K562 (cell line): ENCODE measurements around the gene AKT1. TPM values are rescaled to one million over a fixed set of nuclear protein-coding genes. Genes with fewer than 3 reads are reported as not detected.

Experiments
- ASH1L ChIP-seq: fragments of 450-650 bp; IDR thresholded peaks from 2 replicates; pipeline ENCODE4 v1.6.1; 2018; ENCODE audit warnings: borderline replicate concordance, mild to moderate bottlenecking, low read depth; ENCODE audit not compliant: partially characterized antibody
- FOS ChIP-seq: IDR thresholded peaks from 3 replicates; pipeline ENCODE4 v1.6.1; 2011; ENCODE audit not compliant: insufficient read length; ENCODE audit errors: extremely low read depth
- FOXK2 ChIP-seq, 2 experiments: fragments of 450-650 bp; IDR thresholded peaks in 1 of 2; conservative IDR thresholded peaks in 1 of 2; 2 replicates each; pipeline ENCODE4 v1.6.1; 2016; ENCODE audit warnings: low read depth in 2 of 2, mild to moderate bottlenecking in 1 of 2
- GABPB1 ChIP-seq: sonication (generic); formaldehyde crosslinking; IDR thresholded peaks from 2 replicates; pipeline ENCODE4 v1.8.0; 2022; ENCODE audit warnings: mild to moderate bottlenecking, missing genetic modification reagents
- ID3 ChIP-seq, 2 experiments: fragments of 250-450 bp in 1 of 2; fragments of 450-650 bp in 1 of 2; sonication (Bioruptor Pico) in 1 of 2; IDR thresholded peaks; 2 replicates each; pipeline versions ENCODE4 v1.6.1 to v1.8.0; 2016 to 2021; ENCODE audit warnings: mild to moderate bottlenecking in 2 of 2, moderate library complexity in 2 of 2, missing compliant biosample characterization in 1 of 2, missing genetic modification characterization in 1 of 2
- KAT7 ChIP-seq: sonication (generic); formaldehyde crosslinking; IDR thresholded peaks from 2 replicates; pipeline ENCODE4 v1.8.0; 2022; ENCODE audit warnings: missing genetic modification reagents, mild to moderate bottlenecking, borderline replicate concordance
- LEF1 ChIP-seq: fragments of 450-650 bp; IDR thresholded peaks from 2 replicates; pipeline ENCODE4 v1.6.1; 2016; ENCODE audit warnings: mild to moderate bottlenecking
- MAZ ChIP-seq, 2 experiments: fragments of 450-650 bp in 1 of 2; sonication (generic) in 1 of 2; formaldehyde crosslinking; IDR thresholded peaks in 1 of 2; conservative IDR thresholded peaks in 1 of 2; 2 replicates each; pipeline versions ENCODE4 v1.4.0 to v1.5.0; 2020; ENCODE audit warnings: mild to moderate bottlenecking in 1 of 2, missing genetic modification reagents in 1 of 2
- PCBP1 ChIP-seq: fragments of 200-400 bp; formaldehyde crosslinking; IDR thresholded peaks from 2 replicates; pipeline ENCODE4 v1.6.1; 2018; ENCODE audit warnings: mild to moderate bottlenecking, low read depth, low read length; ENCODE audit not compliant: poor library complexity, severe bottlenecking
- PTRF ChIP-seq: fragments of 450-650 bp; IDR thresholded peaks from 2 replicates; pipeline ENCODE4 v1.6.1; 2016; ENCODE audit warnings: mild to moderate bottlenecking, missing genetic modification characterization, missing compliant biosample characterization
- RBM34 ChIP-seq: fragments of 200-400 bp; formaldehyde crosslinking; IDR thresholded peaks from 2 replicates; pipeline ENCODE4 v1.6.1; 2018; ENCODE audit warnings: low read length, borderline replicate concordance; ENCODE audit not compliant: insufficient read depth
- SIN3A ChIP-seq, 2 experiments: fragments of 150-350 bp in 1 of 2; IDR thresholded peaks; 2 replicates each; pipeline ENCODE4 v1.6.1; 2011 to 2016; ENCODE audit warnings: borderline replicate concordance in 2 of 2, low read depth in 2 of 2, low read length in 2 of 2, mild to moderate bottlenecking in 2 of 2, moderate library complexity in 2 of 2; ENCODE audit not compliant: control insufficient read depth in 1 of 2
- TBL1XR1 ChIP-seq, 2 experiments: IDR thresholded peaks; 2 replicates each; pipeline ENCODE4 v1.6.1; 2012; ENCODE audit warnings: improper control_type of control experiment in 2 of 2, low read length in 2 of 2, mild to moderate bottlenecking in 1 of 2
- ZBTB2 ChIP-seq: fragments of 450-650 bp; IDR thresholded peaks from 2 replicates; pipeline ENCODE4 v1.6.1; 2016; ENCODE audit warnings: antibody characterized with exemption
- ZNF324 ChIP-seq: fragments of 250-450 bp; sonication (Bioruptor Pico); IDR thresholded peaks from 2 replicates; pipeline ENCODE4 v1.4.0; 2020; ENCODE audit warnings: mild to moderate bottlenecking
- ZNF41 ChIP-seq: fragments of 250-450 bp; sonication (Bioruptor Pico); conservative IDR thresholded peaks from 2 replicates; pipeline ENCODE4 v1.4.0; 2020; ENCODE audit warnings: mild to moderate bottlenecking
- ZNF586 ChIP-seq: fragments of 450-650 bp; formaldehyde crosslinking; conservative IDR thresholded peaks from 2 replicates; pipeline ENCODE4 v1.4.0; 2020; ENCODE audit warnings: mild to moderate bottlenecking, moderate library complexity
- ZNF76 ChIP-seq: fragments of 250-450 bp; sonication (Bioruptor Pico); IDR thresholded peaks from 2 replicates; pipeline ENCODE4 v1.4.0; 2020; ENCODE audit warnings: mild to moderate bottlenecking, moderate library complexity, borderline replicate concordance
- polyA plus RNA-seq, 8 experiments: library from polyadenylated mRNA; depleted of rRNA in 4 of 8; stranded (reverse) in 5 of 8; unstranded in 3 of 8; fragments of >200 nt; fragmentation: Nextera tagmentation in 2 of 8; fragmentation: Illumina TruSeq in 1 of 8; extraction: Ambion mirVana in 2 of 8; extraction: Trizol in 1 of 8; gene quantifications; 2 replicates each; pipeline versions ENCODE4 v1.2.1 to v1.2.3, GENCODE V29; 2011 to 2014; ENCODE audit warnings: inconsistent platforms in 1 of 8, missing spikeins in 1 of 8
- total RNA-seq, 7 experiments: library from RNA; depleted of rRNA in 6 of 7; stranded (reverse); fragments of >200 nt in 6 of 7; fragmentation: Illumina TruSeq in 2 of 7; extraction: Trizol in 2 of 7; gene quantifications; 2 replicates each; pipeline versions ENCODE4 v1.2.1 to v1.2.3, GENCODE V29; 2011 to 2021; ENCODE audit warnings: low replicate concordance in 1 of 7
- TF ChIP-seq, protein P1 (sequence below): fragments of 450-650 bp; formaldehyde crosslinking; conservative IDR thresholded peaks from 2 replicates; pipeline ENCODE4 v1.4.0; 2022; ENCODE audit warnings: mild to moderate bottlenecking, missing genetic modification characterization
- TF ChIP-seq, protein P2 (sequence below): fragments of 450-650 bp; IDR thresholded peaks from 2 replicates; pipeline ENCODE4 v1.6.1; 2018; ENCODE audit warnings: mild to moderate bottlenecking, low read depth; ENCODE audit not compliant: partially characterized antibody

The AKT1 gene
- total and polyA plus RNA-seq, 9 of the 15 experiments (the other 6 are each of a cell fraction or from before 2014, with no cell fraction given), result 0.49 to 132 (median 75.1) TPM

- TF ChIP-seq ZBTB2 (0 out of 2 replicates have a peak, but pooled peaks have one; percentile 41), LEF1 (no peak), ASH1L (peak; percentile 74), FOS (peak; percentile 80), ZNF586 (CRISPR knock-in tag) (no peak), MAZ (CRISPR knock-in tag; conservative IDR thresholded peaks at IDR 0.05 in 1 of 2, IDR thresholded peaks at IDR 0.05 in 1 of 2) (peak in 1 of 2 experiments; percentile 85; a peak in 2 of 4 replicates), ZNF76 (CRISPR knock-in tag) (no peak), ZNF41 (CRISPR knock-in tag) (no peak), KAT7 (CRISPR knock-in tag) (no peak), PCBP1 (no peak), ZNF324 (CRISPR knock-in tag) (no peak), RBM34 (0 out of 2 replicates have a peak, but pooled peaks have one; percentile 78), TBL1XR1 (IDR thresholded peaks at IDR 0.05; ENCODE audit: low read length in 2 of 2) (peak in 1 of 2 experiments; percentile 78; a peak in 1 of 4 replicates), FOXK2 (conservative IDR thresholded peaks at IDR 0.05 in 1 of 2, IDR thresholded peaks at IDR 0.05 in 1 of 2; ENCODE audit: low read depth in 2 of 2) (peak; percentile 44 to 54; a peak in 2 of 4 replicates), PTRF (tag) (no peak), GABPB1 (CRISPR knock-in tag) (peak; percentile 33; the same call in 1 of the 2 replicates), SIN3A (IDR thresholded peaks at IDR 0.05; ENCODE audit: borderline replicate concordance in 2 of 2, control insufficient read depth in 1 of 2, low read depth in 2 of 2, low read length in 2 of 2) (peak in 1 of 2 experiments; percentile 83; a peak in 2 of 4 replicates), ID3 (CRISPR knock-in tag; IDR thresholded peaks at IDR 0.05) (no peak), ID3 (tag; IDR thresholded peaks at IDR 0.05) (peak; percentile 27; the same call in 1 of the 2 replicates)
- TF ChIP-seq, protein P1, sequence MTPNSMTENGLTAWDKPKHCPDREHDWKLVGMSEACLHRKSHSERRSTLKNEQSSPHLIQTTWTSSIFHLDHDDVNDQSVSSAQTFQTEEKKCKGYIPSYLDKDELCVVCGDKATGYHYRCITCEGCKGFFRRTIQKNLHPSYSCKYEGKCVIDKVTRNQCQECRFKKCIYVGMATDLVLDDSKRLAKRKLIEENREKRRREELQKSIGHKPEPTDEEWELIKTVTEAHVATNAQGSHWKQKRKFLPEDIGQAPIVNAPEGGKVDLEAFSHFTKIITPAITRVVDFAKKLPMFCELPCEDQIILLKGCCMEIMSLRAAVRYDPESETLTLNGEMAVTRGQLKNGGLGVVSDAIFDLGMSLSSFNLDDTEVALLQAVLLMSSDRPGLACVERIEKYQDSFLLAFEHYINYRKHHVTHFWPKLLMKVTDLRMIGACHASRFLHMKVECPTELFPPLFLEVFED (CRISPR knock-in tag), result no peak
- TF ChIP-seq, protein P2, sequence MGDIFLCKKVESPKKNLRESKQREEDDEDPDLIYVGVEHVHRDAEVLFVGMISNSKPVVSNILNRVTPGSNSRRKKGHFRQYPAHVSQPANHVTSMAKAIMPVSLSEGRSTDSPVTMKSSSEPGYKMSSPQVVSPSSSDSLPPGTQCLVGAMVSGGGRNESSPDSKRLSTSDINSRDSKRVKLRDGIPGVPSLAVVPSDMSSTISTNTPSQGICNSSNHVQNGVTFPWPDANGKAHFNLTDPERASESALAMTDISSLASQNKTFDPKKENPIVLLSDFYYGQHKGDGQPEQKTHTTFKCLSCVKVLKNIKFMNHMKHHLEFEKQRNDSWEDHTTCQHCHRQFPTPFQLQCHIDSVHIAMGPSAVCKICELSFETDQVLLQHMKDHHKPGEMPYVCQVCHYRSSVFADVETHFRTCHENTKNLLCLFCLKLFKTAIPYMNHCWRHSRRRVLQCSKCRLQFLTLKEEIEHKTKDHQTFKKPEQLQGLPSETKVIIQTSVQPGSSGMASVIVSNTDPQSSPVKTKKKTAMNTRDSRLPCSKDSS, result no peak
Measured at GRCh38 chr14:104752735-104753527, 42.6 kb downstream of the AKT1 start, which contains the start of gene SIVA1 (continued).
